WTC11 (cell line): ENCODE measurements around the gene GALNT9.

Experiments
- CREB1 ChIP-seq: sonication (generic); formaldehyde crosslinking; IDR thresholded peaks from 2 replicates; pipeline ENCODE4 v1.8.0; 2023; ENCODE audit warnings: mild to moderate bottlenecking, missing genetic modification reagents
- ELF4 ChIP-seq: sonication (generic); formaldehyde crosslinking; IDR thresholded peaks from 2 replicates; pipeline ENCODE4 v1.8.1; 2022; ENCODE audit warnings: low read depth, mild to moderate bottlenecking, moderate library complexity, missing genetic modification reagents
- NR3C1 ChIP-seq: sonication (generic); formaldehyde crosslinking; conservative IDR thresholded peaks from 2 replicates; pipeline ENCODE4 v1.8.1; 2023; ENCODE audit warnings: low read depth, mild to moderate bottlenecking, missing genetic modification reagents
- TF ChIP-seq, protein P1 (sequence below): sonication (generic); formaldehyde crosslinking; IDR thresholded peaks from 2 replicates; pipeline ENCODE4 v1.8.0; 2022; ENCODE audit warnings: mild to moderate bottlenecking, missing genetic modification reagents
- TF ChIP-seq, protein P2 (sequence below): fragments of 200-600 bp; IDR thresholded peaks from 2 replicates; pipeline ENCODE4 v1.8.0; 2022; ENCODE audit warnings: antibody characterized with exemption

DNA sequence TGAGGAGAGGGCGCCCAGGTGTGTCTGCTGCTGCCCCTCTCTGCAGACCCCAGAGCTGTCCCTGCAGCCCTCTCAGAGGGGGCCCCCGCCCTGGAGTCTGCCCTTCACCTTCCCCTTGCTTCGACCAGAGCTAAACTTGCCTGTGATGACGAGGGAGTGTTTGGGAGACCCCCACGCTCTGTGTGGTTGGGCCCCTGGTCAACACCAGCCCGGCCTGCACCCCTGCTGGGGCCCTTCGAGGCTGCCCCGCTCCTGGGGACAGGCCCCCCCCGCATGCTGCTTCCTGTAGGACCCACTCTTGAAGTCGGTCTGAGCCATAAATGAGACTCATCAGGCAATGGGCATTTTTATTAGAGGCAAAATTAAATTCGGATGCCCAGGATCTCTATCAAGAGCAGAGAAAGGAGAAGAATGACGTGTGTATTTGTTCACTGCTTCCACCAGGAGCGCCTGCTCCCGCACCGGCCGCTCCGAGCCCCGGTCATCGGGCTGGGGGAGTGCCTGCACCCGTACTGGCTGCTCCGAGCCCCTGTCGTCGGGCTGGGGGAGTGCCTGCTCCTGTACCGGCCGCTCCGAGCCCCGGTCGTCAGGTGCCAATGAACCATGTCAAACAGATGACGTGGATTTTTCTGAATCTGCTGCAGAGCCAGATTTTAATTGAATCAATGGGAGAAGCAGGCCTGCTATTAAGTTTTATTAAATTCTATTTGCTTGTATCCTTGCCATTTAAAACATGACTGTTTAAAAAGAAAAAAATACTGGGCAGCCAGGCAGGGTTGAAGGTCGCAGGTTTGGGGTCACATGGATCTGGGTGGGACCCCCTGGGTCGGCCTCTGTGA lies 137.5 kb downstream of the GALNT9 start:
- TF ChIP-seq CREB1 (CRISPR knock-in tag), result no peak
- TF ChIP-seq, protein P1, sequence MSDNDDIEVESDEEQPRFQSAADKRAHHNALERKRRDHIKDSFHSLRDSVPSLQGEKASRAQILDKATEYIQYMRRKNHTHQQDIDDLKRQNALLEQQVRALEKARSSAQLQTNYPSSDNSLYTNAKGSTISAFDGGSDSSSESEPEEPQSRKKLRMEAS (CRISPR knock-in tag), result no peak
- no peak for TF ChIP-seq NR3C1 (CRISPR knock-in tag)
- TF ChIP-seq, protein P2, sequence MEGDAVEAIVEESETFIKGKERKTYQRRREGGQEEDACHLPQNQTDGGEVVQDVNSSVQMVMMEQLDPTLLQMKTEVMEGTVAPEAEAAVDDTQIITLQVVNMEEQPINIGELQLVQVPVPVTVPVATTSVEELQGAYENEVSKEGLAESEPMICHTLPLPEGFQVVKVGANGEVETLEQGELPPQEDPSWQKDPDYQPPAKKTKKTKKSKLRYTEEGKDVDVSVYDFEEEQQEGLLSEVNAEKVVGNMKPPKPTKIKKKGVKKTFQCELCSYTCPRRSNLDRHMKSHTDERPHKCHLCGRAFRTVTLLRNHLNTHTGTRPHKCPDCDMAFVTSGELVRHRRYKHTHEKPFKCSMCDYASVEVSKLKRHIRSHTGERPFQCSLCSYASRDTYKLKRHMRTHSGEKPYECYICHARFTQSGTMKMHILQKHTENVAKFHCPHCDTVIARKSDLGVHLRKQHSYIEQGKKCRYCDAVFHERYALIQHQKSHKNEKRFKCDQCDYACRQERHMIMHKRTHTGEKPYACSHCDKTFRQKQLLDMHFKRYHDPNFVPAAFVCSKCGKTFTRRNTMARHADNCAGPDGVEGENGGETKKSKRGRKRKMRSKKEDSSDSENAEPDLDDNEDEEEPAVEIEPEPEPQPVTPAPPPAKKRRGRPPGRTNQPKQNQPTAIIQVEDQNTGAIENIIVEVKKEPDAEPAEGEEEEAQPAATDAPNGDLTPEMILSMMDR, result no peak
- no peak for TF ChIP-seq ELF4 (CRISPR knock-in tag)
